H1 (cell line): ENCODE results near the gene CLIP4. TPM values are rescaled to one million over a fixed set of nuclear protein-coding genes. Genes with fewer than 3 reads are reported as not detected.

Source experiments
- EZH2 ChIP-seq: fragments of 200-600 bp; sonication (generic); IDR thresholded peaks from 2 replicates; pipeline ENCODE4 v1.7.1; 2012; ENCODE audit warnings: low read depth, mild to moderate bottlenecking, moderate library complexity, low read length, inconsistent platforms; ENCODE audit not compliant: severe bottlenecking
- GABPA ChIP-seq: IDR thresholded peaks from 2 replicates; pipeline ENCODE4 v1.6.1; 2011; ENCODE audit warnings: mild to moderate bottlenecking, low read length, moderate library complexity, borderline replicate concordance; ENCODE audit not compliant: insufficient read depth
- SUZ12 ChIP-seq: fragments of 200-600 bp; sonication (generic); IDR thresholded peaks from 2 replicates; pipeline ENCODE4 v1.6.1; 2012; ENCODE audit warnings: mild to moderate bottlenecking, inconsistent platforms, low read length, moderate library complexity, mixed read lengths
- TBP ChIP-seq: IDR thresholded peaks from 2 replicates; pipeline ENCODE4 v1.6.1; 2011; ENCODE audit warnings: low read depth, low read length, improper control_type of control experiment
- YY1 ChIP-seq: IDR thresholded peaks from 2 replicates; pipeline ENCODE4 v1.6.1; 2011; ENCODE audit warnings: low read depth, mild to moderate bottlenecking, low read length
- polyA plus RNA-seq, 7 experiments: library from polyadenylated mRNA; depleted of rRNA in 3 of 7; stranded (reverse) in 5 of 7; unstranded in 2 of 7; fragments of >200 nt in 5 of 7; fragments of 200-250 nt in 2 of 7; gene quantifications; 1 replicate in 5 of 7; 2 replicates in 1 of 7; 4 replicates in 1 of 7; pipeline versions ENCODE4 v1.2.1 to v1.2.3, GENCODE V29; 2011 to 2013; ENCODE audit warnings: missing spikeins in 2 of 7, mixed read lengths in 2 of 7
- total RNA-seq: library from RNA; stranded (reverse); fragmentation: NEBNext Ultra II Directional; extraction: Animal tissue kit (Norgen Biotek cat#: 25700); gene quantifications from 2 replicates; pipeline ENCODE4 v1.2.1, GENCODE V29; 2021

CLIP4 gene
- total and polyA plus RNA-seq, 2 of the 8 experiments (the other 6 are each of a cell fraction or from before 2014, with no cell fraction given), result 0.08 to 0.09 TPM

DNA sequence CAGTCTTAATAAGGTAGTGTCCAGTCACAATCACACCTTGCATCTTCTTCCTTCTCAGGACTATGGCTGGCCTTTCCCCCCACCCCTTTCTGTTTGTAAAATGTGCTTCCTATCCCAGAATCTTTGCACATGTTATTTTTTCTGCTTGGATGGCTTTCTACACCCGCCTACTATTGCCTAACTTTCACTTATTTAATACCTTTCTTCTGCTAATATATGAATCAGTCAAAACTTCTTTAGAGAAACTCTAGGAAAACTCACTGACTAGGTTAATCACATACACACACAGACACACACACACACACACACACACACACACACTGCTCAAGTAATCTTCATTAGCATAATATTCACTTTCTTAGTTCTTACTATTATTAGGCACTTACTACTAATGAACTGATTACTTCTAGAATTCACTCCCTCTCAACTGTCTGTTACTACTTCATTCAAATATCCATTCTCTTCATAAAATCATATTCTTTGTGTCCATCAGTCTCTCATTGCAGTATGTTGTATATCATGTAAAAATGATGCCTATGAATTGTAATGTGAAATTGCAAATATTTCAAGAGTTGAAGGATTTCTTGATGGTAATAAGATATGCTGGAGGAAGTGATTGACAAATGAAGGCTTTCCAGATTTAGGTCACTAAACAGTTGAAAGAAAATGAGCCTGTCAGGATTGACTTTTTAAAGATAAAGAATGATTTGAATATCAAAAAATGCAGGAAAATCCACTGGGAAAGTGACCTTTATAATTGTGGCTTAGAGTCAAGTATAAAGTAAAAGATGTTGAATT, 51.2 kb downstream of the CLIP4 start (continued):
- TF ChIP-seq TBP, result no peak
- no peak for TF ChIP-seq YY1
- no peak for TF ChIP-seq EZH2
- TF ChIP-seq GABPA, result no peak
- TF ChIP-seq SUZ12, result no peak
- TF ChIP-seq, all 59 proteins: peak for 0
